Glutamatergic neuron (in vitro differentiated cells): ENCODE data around the gene HIVEP2. TPM values are rescaled to one million over a fixed set of nuclear protein-coding genes. Genes with fewer than 3 reads are reported as not detected.

Experiments used
- DNase-seq: peaks from one replicate; pipeline ENCODE4 v3.0.0; 2022
- H3K27ac Mint-ChIP-seq: one replicate; pipeline ENCODE4 v1.8.0; 2020; ENCODE audit warnings: mild to moderate bottlenecking, mixed read lengths, inconsistent platforms; ENCODE audit not compliant: unreplicated experiment
- H3K27me3 Mint-ChIP-seq: one replicate; pipeline ENCODE4 v1.8.0; 2020; ENCODE audit warnings: mild to moderate bottlenecking, moderate library complexity, mixed read lengths, inconsistent platforms; ENCODE audit not compliant: unreplicated experiment
- H3K36me3 Mint-ChIP-seq: one replicate; pipeline ENCODE4 v1.8.0; 2020; ENCODE audit warnings: mild to moderate bottlenecking, mixed read lengths, inconsistent platforms; ENCODE audit not compliant: unreplicated experiment
- H3K4me1 Mint-ChIP-seq: one replicate; pipeline ENCODE4 v1.8.0; 2020; ENCODE audit warnings: mild to moderate bottlenecking, low read depth, mixed read lengths, inconsistent platforms; ENCODE audit not compliant: unreplicated experiment
- H3K4me3 Mint-ChIP-seq: one replicate; pipeline ENCODE4 v1.8.0; 2020; ENCODE audit warnings: mild to moderate bottlenecking, mixed read lengths, inconsistent platforms; ENCODE audit not compliant: unreplicated experiment
- H3K9me3 Mint-ChIP-seq: one replicate; pipeline ENCODE4 v1.8.0; 2020; ENCODE audit warnings: mild to moderate bottlenecking, moderate library complexity, mixed read lengths, inconsistent platforms; ENCODE audit not compliant: unreplicated experiment
- total RNA-seq: library from RNA; stranded (reverse); fragmentation: NEBNext Ultra II Directional; extraction: Animal tissue kit (Norgen Biotek cat#: 25700); gene quantifications from one replicate; pipeline ENCODE4 v1.2.1, GENCODE V29; 2021; ENCODE audit not compliant: unreplicated experiment
- TF ChIP-seq, protein P1 (sequence below): fragments of 200-600 bp; sonication (generic); IDR thresholded peaks from one replicate; pipeline ENCODE4 v1.5.0; 2021; ENCODE audit not compliant: partially characterized antibody, unreplicated experiment

HIVEP2 gene
- total RNA-seq, 1 donor from 2014 or later: 2.6 TPM

DNA sequence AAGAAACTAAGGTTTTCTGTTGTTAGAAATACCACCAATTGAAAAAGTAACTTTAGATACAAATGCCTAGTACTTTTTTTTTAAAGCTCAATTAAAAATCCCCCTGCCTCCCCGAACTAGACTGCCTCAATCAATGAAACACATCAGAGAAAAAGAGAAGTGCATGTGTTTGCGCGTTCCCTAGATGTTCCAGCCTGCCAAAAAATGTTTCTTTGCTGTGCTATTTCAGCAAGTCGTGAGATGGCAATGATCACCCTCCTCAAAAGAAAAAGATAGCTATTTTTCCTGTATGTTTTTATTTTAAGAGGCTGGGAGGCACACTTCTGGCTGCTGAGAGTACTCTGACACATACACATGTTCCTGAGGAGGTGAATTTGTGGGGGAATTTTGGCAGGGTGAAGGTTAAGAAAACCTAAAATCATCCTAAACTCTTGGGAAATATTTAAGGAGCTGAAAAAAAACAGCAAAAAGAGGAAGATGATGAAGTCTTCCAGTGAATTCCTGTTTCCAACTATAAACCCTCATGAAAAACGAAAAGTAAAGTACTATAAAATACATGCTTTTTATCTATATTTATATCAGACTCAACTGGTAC is 114.8 kb downstream of the HIVEP2 start:
- DNase-seq: no peak
- Mint-ChIP-seq H3K36me3 (no peaks in the 10 kb centered on the region), H3K9me3 (no peaks in the 10 kb centered on the region), H3K4me1 (peaks cover 3% of the 10 kb centered on the region), H3K4me3 (no peak overlapping the region), H3K27ac (no peak overlapping the region), H3K27me3 (no peaks in the 10 kb centered on the region)
- TF ChIP-seq, protein P1, sequence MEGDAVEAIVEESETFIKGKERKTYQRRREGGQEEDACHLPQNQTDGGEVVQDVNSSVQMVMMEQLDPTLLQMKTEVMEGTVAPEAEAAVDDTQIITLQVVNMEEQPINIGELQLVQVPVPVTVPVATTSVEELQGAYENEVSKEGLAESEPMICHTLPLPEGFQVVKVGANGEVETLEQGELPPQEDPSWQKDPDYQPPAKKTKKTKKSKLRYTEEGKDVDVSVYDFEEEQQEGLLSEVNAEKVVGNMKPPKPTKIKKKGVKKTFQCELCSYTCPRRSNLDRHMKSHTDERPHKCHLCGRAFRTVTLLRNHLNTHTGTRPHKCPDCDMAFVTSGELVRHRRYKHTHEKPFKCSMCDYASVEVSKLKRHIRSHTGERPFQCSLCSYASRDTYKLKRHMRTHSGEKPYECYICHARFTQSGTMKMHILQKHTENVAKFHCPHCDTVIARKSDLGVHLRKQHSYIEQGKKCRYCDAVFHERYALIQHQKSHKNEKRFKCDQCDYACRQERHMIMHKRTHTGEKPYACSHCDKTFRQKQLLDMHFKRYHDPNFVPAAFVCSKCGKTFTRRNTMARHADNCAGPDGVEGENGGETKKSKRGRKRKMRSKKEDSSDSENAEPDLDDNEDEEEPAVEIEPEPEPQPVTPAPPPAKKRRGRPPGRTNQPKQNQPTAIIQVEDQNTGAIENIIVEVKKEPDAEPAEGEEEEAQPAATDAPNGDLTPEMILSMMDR: no peak

DNA sequence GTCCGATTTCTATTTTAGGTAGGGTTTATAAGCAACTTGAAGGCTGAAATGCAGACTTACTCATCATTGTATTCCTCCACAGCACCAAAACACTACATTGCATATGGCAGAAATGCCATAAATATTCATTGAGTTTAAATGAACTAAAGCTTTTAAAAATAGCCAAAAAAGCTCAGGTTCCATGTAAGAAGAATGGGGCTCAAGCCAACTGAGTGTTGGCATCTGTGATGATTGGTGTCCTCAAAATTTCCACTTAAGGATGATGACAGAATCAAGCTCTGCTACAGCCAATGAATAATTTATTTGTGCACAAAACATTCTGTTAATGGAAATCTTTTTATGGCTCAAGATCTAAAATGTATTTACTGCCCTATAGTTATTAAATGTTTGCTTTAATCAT is 115.4 kb downstream of the HIVEP2 start:
- no peak for DNase-seq
- Mint-ChIP-seq H3K27ac (no peak overlapping the region), H3K4me1 (peaks cover 3% of the 10 kb centered on the region), H3K36me3 (no peaks in the 10 kb centered on the region), H3K9me3 (no peaks in the 10 kb centered on the region), H3K4me3 (no peak overlapping the region), H3K27me3 (no peaks in the 10 kb centered on the region)
- TF ChIP-seq, protein P1: no peak

DNA sequence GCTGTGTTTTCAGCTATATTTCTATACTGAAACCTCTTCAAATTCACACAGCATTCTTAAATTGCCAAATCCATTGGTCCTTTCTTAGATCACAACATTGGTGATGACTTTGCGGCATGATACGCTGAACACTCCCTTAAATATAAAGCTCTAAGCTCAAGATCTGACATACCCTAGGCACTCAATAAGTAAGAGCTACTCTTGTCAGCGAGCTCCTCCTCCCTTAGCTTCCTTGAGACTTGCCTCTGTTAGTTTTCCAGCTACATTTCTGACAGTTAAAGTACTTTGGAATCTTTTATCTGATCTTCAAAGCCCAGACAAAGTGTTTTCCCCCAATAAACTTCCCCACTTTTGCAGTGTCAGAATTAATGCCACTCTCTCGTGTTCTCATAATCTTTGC is 117.0 kb downstream of the HIVEP2 start:
- H3K27me3 Mint-ChIP-seq: peaks cover 1% of the 10 kb centered on the region
- no peaks in the 10 kb centered on the region for H3K36me3 Mint-ChIP-seq
- H3K4me1 Mint-ChIP-seq: peaks cover 6% of the 10 kb centered on the region
- no peaks in the 10 kb centered on the region for H3K9me3 Mint-ChIP-seq
- H3K4me3 Mint-ChIP-seq: no peak overlapping the region
- no peak overlapping the region for H3K27ac Mint-ChIP-seq
- no peak for DNase-seq
- TF ChIP-seq, protein P1: no peak

DNA sequence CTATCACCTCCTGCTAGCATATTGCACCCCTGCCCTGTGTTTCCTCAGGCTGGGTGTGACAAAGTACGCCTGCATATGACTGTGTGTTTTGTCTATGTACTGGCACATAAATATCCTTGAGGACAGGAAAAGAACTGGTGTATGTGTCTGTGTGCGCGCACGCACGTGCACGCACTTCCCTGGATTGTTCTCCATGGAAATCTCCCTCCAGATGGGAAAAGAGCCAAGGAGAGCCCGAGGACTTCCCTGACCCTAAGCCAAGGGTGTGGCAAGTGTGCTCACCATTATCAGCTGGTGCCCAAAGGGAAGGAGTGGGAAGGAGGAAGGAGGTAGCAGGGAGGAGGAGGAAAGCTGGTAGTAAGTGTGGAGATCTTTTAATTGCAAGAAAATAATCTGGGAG is 117.6 kb downstream of the HIVEP2 start:
- no peak overlapping the region for H3K27ac Mint-ChIP-seq
- H3K36me3 Mint-ChIP-seq: no peaks in the 10 kb centered on the region
- no peak overlapping the region for H3K4me3 Mint-ChIP-seq
- H3K4me1 Mint-ChIP-seq: peaks cover 12% of the 10 kb centered on the region
- TF ChIP-seq, protein P1: no peak
- DNase-seq: no peak
- H3K27me3 Mint-ChIP-seq: peaks cover 5% of the 10 kb centered on the region
- no peaks in the 10 kb centered on the region for H3K9me3 Mint-ChIP-seq

DNA sequence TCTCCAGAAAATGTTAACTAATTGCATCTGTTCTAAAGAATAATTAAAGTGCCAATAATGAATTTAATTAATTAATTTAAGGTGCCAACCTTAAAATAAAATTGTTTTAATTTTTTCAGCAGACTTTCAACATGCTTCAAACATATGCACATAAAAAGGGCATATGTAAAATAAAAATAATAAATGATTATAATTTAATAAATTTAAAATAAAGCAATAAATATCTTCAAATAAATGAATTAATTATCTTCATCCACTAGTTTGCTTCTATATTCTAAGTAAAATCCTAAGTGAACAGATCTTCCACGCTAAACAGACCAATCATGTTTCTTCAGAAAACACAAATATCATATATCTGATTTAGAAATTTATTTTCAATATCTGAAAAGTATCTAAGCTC is 119.2 kb downstream of the HIVEP2 start:
- DNase-seq: no peak
- TF ChIP-seq, protein P1: no peak
- Mint-ChIP-seq H3K36me3 (no peaks in the 10 kb centered on the region), H3K4me1 (peaks cover 13% of the 10 kb centered on the region), H3K9me3 (no peaks in the 10 kb centered on the region), H3K4me3 (no peak overlapping the region), H3K27me3 (peaks cover 5% of the 10 kb centered on the region), H3K27ac (no peak overlapping the region)
